T1000 (cell line): ENCODE measurements around the gene MBNL1.
"Not testable (repeated sequence)": the region's sequence is repeated elsewhere in the genome, so short reads cannot be mapped to it uniquely, and the experiment has no call there.

Experiments
- DNase-seq: peaks from one replicate; lab custom pipeline; 2025; ENCODE audit warnings: mixed read lengths; lab: John Stamatoyannopoulos, UW

MBNL1 gene

DNA sequence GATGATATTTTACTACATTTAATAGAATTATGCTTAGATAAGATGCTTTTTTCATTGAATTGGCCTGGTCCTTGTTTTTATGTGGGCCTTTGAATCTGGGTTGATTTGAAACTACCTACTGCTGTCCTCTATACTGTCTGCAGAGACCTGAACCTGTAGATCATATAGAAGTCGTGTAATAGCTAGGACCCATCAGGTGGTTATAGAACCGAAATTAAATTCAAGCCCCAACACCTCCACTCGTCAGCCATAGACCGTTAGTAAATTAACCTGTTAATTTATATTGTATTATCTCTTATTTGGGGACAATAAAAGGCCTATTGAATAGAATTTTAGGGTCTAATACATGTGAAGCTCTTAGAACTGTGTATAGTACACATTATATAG, 108.4 kb downstream of the MBNL1 start:
- no peak for DNase-seq

DNA sequence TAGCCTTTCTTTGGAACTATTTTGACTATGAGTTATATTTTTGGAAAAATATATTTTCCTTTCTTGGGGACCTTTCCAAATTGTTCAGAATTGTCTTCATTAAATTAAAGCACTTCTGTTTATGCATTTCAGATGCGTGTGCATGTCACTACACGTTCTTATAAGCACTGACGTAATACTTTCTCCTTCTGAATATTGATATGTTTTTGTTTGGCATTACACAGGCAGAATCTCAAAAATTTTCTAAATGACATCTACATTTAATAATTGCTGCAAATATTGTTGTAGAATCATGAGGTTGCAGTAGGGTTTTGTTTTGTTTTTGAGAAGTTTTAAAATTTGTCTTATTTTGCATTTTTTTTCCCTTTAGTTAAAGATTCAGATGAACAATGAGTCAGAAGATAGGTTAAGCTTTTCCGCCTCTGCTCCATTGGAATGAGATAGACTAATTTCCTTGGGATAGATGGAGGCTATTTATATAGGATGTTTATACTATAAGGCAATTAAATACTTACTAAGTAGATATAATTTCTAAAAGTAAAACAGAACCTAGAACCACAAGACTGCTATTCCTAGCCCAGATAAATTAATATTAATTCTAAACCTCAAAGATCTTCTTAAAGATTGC, 110.8 kb downstream of the MBNL1 start:
- no peak for DNase-seq

DNA sequence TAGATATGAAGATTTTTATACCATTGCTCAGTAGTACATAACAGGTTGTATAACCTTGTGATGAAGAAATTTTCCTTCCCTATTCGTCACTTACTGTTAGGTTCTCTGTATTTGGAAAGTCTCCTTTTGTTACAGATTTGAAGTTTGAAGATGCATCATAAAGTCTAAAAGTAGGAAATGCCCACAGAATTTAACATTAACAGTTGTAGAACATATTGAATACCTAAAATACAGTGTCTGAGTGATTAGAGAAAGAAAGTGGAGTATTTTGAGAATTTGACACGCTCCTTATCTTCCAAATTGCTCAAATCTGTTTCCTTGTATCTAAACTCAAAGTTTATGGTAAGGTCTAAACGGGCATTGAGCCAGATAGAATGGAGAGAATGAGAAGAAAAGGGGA, 111.3 kb downstream of the MBNL1 start:
- no peak for DNase-seq

DNA sequence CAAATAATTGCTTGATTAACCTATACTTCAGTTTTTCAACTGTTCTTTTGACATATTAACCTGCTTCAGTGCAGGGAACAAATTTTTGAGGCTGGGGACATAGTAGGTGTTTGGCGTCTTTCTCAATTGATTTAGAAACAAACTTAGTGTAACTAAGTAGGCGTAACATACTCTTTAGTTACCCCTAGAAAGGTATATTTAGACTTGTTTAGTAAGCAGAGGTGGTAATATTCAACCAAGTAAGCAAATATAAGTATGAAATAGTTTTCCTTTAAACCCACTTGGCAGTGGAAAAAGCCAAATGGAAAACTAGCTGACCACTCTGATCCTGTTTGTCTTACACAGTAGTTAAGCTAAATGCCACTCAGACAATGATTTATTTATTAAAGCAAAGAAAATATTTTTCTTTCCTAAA, 113.2 kb downstream of the MBNL1 start:
- no peak for DNase-seq

DNA sequence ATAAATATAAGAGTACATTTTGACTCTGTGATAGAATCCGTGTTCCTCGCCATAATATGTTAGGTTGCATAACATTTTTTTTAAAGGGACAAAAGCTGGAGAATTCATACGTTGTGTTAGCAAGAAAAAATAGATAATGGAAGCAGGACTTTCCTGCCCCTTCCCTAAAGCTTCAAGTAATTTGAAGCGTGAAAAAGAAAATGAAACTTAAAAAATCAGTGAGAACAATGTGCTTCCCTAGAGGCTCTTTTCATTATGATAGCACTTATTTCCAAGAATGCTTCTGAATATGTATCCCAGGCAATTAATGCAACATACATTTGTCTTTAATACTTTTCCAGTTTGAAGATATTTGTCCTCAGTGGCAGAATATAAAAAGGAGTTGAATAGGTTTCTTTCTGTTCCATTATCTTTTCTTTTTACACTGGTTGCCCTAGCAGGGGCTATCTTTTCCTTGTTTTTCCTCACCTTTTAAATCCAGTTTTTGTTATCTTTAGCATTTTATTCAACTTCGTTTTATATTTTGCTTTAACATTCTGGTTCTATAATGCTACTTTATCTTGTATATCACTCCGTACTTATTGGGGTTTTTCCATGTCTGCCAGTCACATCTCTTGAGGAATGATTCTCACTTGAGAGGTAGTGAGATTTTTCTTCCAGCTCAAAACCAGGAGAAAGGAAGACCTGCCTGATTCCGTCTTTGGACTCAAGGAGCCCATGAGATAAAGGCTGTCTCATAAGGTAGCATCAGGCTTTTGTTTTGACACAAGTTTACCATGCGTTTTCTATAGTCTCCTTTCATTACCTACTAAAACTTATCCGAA, 113.8 kb downstream of the MBNL1 start:
- no peak for DNase-seq

DNA sequence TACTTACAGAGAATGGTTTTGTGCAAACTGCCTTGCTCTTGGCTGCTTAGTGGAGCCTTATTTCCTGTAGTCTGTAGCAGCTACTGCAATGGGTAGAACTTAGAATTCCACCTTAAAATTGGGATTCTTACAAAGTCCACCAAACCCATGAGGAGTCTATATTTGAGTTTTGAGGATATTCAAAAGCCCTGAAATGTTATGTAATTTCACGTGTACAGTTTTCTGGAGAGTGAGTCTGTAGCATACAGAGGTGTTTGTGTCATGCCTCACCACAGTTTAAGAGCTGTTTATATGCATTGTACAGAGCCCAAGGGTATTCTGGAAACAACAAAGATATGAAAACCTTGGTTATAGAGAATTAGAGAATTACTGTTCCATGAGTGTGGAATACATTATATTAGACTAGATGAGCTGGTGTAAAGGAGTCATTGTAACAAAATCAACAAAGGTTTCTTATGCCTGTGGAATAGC, 114.4 kb downstream of the MBNL1 start:
- DNase-seq: no peak

DNA sequence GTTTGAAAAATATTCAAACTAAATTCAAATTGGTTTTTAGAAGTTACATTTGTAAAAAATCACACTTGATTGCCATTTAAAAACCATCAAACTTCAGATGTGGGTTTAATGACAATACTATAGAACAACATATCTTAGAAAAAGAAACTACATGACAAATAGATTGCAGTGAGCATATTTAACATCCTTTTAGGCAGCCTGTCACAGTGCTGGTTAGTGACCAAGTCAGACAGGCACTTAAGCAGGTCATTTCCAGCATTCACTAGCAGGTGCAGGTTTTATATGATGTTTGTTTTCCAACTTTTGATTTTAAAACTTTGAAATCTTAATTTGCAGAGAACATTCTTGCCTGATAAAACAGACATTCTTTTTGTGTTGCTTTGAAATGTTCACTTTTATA, 115.7 kb downstream of the MBNL1 start:
- no peak for DNase-seq

DNA sequence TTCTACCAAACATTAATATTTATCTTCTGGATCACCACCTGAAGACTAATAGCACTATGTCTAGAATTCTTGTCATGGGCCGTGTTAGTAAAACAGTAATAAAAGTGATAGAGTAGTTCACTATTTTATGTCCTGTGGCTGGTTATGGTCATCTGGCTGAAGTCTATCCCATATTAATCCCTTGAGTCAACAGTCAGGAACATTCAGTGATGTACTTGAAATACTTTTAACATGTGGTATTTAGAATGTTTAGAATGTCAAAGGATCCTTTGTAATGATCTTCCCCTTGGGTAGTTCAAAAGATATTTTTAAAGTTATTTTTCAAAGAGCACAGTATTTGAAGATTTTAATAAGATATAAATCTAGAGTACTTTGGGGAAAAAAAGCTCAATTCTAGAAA, 117.0 kb downstream of the MBNL1 start:
- no peak for DNase-seq

DNA sequence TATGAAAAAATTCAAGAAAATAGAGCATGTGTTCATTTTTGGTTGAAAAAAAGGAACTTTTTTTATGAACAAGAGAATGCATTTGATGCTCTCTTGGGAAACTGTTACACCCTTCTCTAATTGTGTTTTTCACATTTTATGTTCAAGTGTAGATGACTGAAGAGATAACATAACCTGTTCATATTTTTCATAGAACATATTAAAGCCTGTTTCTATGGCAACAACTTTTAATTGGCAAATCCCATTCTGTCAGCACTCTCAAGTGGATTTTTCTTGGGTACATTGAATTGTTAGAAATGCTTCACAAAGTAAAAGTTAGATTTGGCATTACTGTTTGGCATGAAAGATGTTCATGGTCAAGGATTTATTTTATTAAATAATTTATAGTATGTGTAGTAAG, 117.5 kb downstream of the MBNL1 start:
- no peak for DNase-seq

DNA sequence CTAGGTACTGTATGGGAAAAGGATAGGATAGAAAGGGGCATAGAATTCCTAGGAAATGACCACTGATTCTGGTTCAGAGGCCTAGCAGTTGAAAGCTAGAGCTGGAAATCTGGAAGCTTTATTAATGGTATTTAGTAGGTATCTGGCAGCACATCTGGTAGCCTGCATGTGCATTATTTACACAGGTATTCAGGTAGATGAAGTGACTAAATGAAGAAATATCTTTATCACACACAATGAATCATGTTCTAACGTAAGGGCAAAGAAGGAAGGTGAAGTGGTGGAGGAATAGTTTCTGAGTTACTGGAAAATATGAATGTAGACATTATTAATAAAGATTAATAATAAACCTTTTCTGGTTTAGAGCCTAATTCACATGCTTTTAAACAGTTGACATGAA, 119.9 kb downstream of the MBNL1 start:
- DNase-seq: no peak

DNA sequence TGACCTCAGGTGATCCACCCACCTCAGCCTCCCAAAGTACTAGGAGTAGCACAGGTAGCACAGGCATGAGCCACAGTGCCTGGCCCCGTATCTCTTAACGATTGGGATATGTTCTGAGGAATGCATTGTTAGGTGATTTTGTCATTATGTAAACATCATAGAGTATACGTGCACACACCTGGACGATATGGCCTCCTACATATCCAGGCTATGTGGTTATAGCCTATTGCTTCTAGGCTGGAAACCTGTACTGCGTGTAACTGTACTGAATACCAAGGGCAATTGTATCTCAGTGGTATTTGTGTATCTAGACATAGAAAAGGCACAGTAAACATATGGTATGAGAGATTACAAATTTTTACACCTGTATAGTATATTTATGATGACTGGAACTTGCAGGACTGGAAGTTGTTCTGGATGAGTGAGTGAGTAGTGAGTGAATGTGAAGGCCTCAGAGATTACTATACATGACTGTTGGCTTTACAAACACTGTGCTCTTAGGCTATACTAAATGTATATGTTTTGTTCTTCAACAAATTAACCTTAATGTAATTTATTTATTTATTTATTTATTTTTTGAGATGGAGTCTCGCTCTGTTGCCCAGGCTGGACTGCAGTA, 120.7 kb downstream of the MBNL1 start:
- no peak for DNase-seq

DNA sequence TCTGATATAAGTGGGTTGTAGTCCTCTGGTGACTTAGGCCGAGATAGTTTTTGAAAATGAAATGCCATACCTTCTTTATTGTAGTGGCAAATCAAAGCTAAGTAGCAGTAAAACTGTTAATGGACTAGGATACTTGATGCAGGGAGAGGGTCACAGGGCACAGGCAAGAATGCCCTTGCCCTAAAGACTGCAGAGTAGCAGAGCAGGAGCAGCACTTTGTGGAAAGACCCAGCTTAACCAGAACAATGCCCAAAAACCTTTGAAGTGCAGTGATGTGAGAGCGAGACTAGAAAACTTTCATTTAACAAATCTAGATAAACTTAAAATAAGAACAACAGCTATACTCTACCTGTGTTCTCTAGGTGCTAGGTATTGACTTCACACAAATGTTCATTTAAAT, 121.9 kb downstream of the MBNL1 start:
- DNase-seq: no peak

DNA sequence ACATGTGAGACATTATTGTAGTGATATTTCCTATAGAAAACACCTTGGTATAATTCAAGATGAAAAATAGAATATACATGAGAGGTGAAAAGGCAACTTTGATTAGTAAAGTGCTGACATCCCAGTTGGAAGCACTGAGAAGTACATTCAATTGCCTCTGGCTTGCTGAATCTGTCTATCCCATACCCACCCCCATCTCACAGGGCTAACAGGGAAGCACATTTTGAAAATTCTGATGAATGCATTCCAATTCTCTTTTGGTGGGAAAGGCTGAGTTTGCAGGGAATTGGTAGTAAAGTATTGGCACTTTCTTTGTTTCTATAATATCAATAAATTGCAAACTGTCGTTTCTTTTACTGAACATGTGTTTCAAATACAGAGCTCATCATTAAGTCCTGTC, 122.9 kb downstream of the MBNL1 start:
- DNase-seq: no peak

DNA sequence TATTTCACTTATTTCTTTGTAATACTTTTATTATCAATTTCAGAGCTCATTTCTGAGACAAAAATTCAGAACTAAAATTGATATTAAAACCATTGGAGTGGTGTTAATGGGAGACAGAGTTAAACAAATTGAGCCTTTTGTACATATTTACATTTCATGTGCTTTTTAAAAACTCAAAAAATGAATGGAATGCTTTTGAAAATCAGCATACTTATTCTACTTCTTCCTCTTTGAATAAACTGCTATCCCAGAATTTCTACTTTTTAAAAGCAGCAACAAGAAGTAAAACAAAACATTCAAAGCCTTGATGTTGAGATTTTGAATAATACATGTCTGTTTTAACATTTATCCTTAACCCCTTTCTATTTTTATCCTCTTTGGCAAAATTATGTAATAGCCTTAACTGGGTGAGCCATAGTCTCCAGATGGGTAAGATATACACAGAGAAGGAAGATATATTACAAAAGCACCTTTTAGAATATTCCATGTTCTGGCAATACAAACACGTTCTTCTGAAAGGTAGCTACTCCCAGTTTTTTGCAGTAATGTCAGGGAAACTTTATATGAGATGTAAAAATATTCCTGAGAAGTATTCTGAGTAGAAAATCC, 123.6 kb downstream of the MBNL1 start:
- no peak for DNase-seq

DNA sequence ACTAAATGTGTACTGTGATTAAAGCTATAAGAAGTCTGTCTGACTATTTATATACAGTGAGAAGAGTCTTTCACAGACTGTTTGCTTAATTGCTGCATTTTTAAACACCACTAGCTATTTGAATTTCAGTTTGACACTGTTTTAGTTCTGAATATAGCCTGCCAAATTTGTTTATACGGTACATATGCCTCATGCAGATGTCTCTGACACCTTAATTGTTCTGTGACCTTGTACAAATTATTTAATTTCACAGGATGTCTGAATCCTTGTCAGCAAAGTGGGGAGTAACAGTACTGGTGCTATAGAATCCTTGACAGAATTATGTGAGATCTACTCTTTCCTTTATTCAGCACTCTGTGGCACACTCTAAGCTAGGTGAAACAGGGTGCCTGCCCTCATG, 125.5 kb downstream of the MBNL1 start:
- DNase-seq: no peak

DNA sequence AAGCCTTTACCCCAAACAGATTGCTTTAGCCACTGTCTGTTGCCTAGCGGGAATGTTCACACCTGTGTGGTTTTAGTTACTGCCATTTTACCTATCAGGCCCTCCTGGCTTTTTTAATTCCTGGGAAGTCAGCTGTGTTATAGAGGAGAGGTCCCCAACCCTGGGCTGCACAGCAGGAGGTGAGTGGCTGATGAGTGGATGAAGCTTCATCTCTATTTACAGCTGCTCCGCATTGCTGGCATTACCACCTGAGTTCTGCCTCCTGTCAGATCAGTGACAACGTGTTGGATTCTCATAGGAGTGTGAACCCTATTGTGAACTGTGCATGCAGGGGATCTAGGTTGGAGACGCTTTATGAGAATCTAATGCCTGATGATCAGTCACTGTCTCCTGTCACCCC, 127.0 kb downstream of the MBNL1 start:
- no peak for DNase-seq

DNA sequence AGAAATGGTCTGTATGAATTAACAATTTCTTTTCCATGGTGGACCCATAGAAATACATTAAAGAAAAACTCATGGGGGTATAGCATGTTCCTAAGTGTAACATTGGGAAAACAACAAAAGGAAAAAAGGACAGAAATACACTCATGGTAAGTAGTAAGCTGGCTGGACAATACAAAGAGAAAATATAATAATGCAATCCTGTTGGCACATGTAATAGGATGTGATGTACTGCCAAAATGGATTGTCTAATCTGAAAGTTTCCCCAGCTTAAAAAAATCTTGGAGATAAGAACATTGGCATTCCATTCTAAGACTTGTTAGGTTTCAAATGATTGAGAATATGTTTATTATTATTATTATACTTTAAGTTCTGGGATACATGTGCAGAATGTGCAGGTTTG, 128.1 kb downstream of the MBNL1 start:
- no peak for DNase-seq

DNA sequence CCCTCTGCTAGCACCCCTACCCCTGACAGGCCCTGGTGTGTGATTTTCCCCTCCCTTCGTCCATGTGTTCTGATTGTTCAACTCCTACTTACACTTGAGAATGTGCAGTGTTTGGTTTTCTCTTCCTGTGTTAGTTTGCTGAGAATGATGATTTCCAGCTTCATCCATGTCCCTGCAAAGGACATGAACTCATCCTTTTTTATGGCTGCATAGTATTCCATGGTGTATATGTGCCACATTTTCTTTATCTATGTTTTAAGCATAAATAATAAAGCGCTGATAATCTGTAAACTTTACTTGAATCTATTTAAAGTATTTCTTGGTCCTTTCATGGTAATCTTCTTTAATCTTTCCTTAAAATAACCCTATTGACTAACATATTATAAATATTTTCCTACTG, 128.6 kb downstream of the MBNL1 start:
- DNase-seq: not testable (repeated sequence)

DNA sequence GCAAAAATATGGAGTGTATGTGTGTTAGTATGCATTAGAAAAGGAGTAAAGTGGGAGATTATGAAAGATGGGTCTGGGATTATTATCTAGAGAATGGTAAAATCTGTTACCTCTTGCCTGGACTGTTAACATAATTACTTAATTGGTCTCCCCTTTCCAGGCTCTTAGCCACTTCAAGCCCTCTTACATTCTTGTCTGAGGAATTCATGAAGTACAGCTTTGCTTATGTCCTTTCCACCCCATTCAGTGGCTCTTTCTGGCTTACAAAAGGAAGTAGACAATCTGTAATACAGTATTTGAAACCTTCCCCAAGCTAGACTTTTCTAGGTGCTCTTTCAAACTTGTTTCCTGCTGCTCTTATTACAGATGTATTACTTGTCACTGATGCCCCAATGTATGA, 129.8 kb downstream of the MBNL1 start:
- DNase-seq: no peak

DNA sequence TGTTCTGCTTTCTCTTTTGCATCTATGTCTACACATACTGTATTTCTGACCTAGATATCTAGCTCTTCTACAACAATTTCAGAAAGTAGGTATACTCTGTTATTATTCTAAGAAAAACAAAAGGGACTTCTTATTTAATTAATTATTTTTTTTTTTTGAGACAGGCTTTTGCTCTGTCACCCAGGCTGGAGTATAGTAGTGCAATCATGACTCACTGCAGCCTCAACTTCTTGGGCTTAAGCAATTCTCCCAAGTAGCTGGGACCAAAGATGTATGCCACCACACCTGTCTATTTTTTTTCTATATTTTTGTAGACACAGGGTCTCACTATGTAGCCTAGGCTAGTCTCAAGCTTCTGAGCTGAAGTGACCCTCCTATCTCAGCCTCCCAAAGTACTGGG, 130.6 kb downstream of the MBNL1 start:
- no peak for DNase-seq

DNA sequence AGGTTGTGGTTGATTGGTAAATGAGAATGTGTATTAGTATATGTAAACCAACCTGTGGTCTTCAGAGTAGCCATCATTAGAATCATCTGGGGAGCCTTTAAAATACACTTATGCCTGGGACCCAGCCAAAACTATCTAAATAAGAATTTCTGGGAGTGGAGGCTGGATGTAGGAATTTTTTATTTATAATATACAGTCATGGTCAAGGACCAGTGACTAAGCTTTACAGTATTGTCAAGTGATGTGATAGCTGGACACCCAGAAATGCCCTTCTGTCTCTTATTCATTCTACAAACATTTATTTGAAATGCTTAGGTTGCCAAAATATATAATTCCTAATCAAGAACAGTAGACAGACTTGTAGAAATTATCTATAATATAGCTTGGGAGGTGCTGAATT, 132.2 kb downstream of the MBNL1 start:
- DNase-seq: no peak

DNA sequence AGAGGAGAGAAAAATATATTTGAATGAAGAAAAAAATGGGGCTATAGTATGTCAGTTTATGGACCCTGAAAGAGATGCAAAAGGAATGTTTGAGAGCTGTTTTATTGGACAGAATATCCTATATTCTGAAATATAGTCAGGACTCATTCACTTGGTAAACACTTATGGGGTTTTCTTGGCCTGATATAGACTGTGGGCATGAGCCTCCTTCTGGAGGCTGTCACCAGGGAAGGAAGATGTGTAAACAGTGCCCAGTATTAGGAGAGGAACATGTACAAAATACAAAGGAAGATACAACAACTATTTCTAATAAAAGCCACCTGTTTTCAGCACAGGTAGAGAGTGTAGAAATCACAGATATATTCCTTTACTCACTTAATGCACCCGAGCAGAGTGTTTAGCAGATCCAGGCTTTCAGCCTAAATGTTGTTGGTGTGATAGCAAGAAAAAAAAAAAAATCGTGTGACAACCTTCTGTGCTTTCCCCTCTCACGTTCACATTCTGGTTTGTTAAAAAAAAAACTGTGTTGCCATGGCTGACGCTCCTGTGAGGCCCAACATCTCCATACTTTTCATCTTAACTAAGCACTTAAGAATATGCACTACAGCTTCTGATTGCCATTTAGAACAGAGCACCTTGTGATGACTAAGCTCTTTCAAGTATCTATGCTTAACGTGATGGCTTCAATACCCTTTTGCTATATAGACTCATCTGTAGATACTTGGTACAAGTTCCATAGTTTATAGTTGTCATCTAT, 134.1 kb downstream of the MBNL1 start:
- no peak for DNase-seq
